Small intestine (tissue), 7 donors: ENCODE measurements around the gene WRNIP1. TPM values are rescaled to one million over a fixed set of nuclear protein-coding genes. Genes with fewer than 3 reads are reported as not detected.

ENCODE experiments used
- DNase-seq, 2 donors: peaks; one replicate each; pipeline versions ENCODE4 v3.0.0 to v3.0.0-alpha.2; 2013
- FAIRE-seq: peaks from 2 replicates; lab custom pipeline; 2012; peaks lifted over from hg19 to GRCh38; lab: Jason Lieb, UNC
- H3K27ac ChIP-seq, 3 donors: one replicate each; pipeline ENCODE4 v1.5.1; 2013; ENCODE audit warnings: low read length in 2 of 3, mild to moderate bottlenecking in 2 of 3, control low read depth in 1 of 3, inconsistent platforms in 1 of 3, low read depth in 1 of 3, moderate library complexity in 1 of 3
- H3K27me3 ChIP-seq, 3 donors: one replicate each; pipeline ENCODE4 v1.6.1; 2013; ENCODE audit warnings: low read length in 3 of 3, inconsistent platforms in 1 of 3; ENCODE audit not compliant: control insufficient read depth in 3 of 3, insufficient read depth in 3 of 3
- H3K36me3 ChIP-seq, 3 donors: one replicate each; pipeline ENCODE4 v1.6.1; 2013; ENCODE audit warnings: low read length in 3 of 3, inconsistent platforms in 1 of 3, low read depth in 1 of 3, mild to moderate bottlenecking in 1 of 3, moderate library complexity in 1 of 3; ENCODE audit not compliant: control insufficient read depth in 3 of 3, insufficient read depth in 2 of 3
- H3K4me1 ChIP-seq, 3 donors: one replicate each; pipeline ENCODE4 v1.6.1; 2013; ENCODE audit warnings: low read length in 2 of 3, inconsistent platforms in 1 of 3, low read depth in 1 of 3, mild to moderate bottlenecking in 1 of 3, moderate library complexity in 1 of 3; ENCODE audit not compliant: control insufficient read depth in 3 of 3, insufficient read depth in 2 of 3
- H3K4me3 ChIP-seq, 3 donors: one replicate each; pipeline ENCODE4 v1.5.1; 2013; ENCODE audit warnings: low read length in 3 of 3, control low read depth in 1 of 3, inconsistent platforms in 1 of 3, low read depth in 1 of 3, mild to moderate bottlenecking in 1 of 3, moderate library complexity in 1 of 3
- H3K9me3 ChIP-seq, 2 donors: one replicate each; pipeline ENCODE4 v1.6.1; 2013; ENCODE audit warnings: low read depth in 1 of 2, low read length in 1 of 2; ENCODE audit not compliant: control insufficient read depth in 2 of 2, insufficient read depth in 1 of 2
- WGBS, 3 donors: extraction: QIAGEN DNeasy Blood & Tissue Kit; methylation state at CpG; one replicate each; pipeline ENCODE4 v1.1.7; 2013; 5-methylcytosine and 5-hydroxymethylcytosine counted together
- polyA plus RNA-seq, 4 donors: library from polyadenylated mRNA; stranded (reverse) in 3 of 4; unstranded in 1 of 4; fragments of 200-250 nt in 3 of 4; fragments of 120-200 nt in 1 of 4; gene quantifications; one replicate each; pipeline versions ENCODE4 v1.2.1 to v1.2.3, GENCODE V29; 2013
- donor health status: healthy with polysubstance abuse.
- donor health status: control.
- donor health status: control.
- donor health status: Bipolar disorder and iron deficiency.
- donor health status: healthy.

Gene WRNIP1
- polyA plus RNA-seq, 4 donors: 35.1 to 52.2 (median 43.6) TPM

- Histone ChIP-seq H3K4me3 (peak overlapping the region; percentile 14 to 89 (median 36)), H3K36me3 (peaks cover 0 to 13% (median under 1%) of the 10 kb centered on the region in 3 donors), H3K27me3 (no peaks in the 10 kb centered on the region), H3K9me3 (no peaks in the 10 kb centered on the region), H3K4me1 (peaks cover 4 to 18% (median 17%) of the 10 kb centered on the region in 3 donors), H3K27ac (no peak overlapping the region)
- WGBS, 3 donors: 27 to 37% (median 27%) methylated on average over 9 of the region's 9 CpGs
- no peak for DNase-seq
- no peak for FAIRE-seq
Observed at GRCh38 chr6:2767657-2768524, 2.7 kb downstream of the WRNIP1 start.

DNA sequence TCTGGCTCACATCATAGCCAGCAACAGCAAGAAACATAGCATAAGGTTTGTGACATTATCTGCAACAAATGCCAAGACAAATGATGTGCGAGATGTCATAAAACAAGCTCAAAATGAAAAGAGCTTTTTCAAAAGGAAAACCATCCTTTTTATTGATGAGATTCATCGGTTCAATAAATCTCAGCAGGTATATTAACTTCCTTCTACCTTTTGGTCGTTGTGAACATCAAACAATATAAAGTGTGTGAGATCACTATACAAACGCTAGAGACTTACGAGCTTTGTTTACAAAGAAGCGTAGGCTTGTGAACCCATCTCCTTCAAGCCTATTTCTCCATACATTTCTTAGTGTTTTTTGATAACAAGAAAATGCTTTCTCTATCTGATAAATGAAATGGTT lies 3.5 kb downstream of the WRNIP1 start:
- FAIRE-seq (no peak), DNase-seq (no peak)
- H3K27me3 ChIP-seq: no peaks in the 10 kb centered on the region
- H3K36me3 ChIP-seq: peaks cover 0 to 18% (median 3%) of the 10 kb centered on the region in 3 donors
- H3K9me3 ChIP-seq: no peaks in the 10 kb centered on the region
- 32 to 45% (median 39%) methylated on average over 6 of the region's 6 CpGs for WGBS, 3 donors
- H3K4me1 ChIP-seq: peaks cover 4 to 18% (median 17%) of the 10 kb centered on the region in 3 donors
- no peak overlapping the region for H3K27ac ChIP-seq
- no peak overlapping the region for H3K4me3 ChIP-seq

GRCh38 chr6:2770171-2770570 lies 5.0 kb downstream of the WRNIP1 start:
- peak in 1 of 2 donors; percentile 31 for DNase-seq
- FAIRE-seq: no peak
- 64 to 69% (median 67%) methylated on average over 13 of the region's 13 CpGs for WGBS, 3 donors
- Histone ChIP-seq H3K27me3 (no peaks in the 10 kb centered on the region), H3K4me3 (no peak overlapping the region), H3K27ac (no peak overlapping the region), H3K9me3 (no peaks in the 10 kb centered on the region), H3K4me1 (peaks cover 4 to 18% (median 17%) of the 10 kb centered on the region in 3 donors), H3K36me3 (peaks cover 0 to 24% (median 6%) of the 10 kb centered on the region in 3 donors)

GRCh38 chr6:2771079-2771478 lies 5.9 kb downstream of the WRNIP1 start:
- Histone ChIP-seq H3K9me3 (no peaks in the 10 kb centered on the region), H3K27ac (no peak overlapping the region), H3K27me3 (no peaks in the 10 kb centered on the region), H3K4me3 (no peak overlapping the region), H3K36me3 (peaks cover 0 to 24% (median 6%) of the 10 kb centered on the region in 3 donors), H3K4me1 (peaks cover 4 to 18% (median 17%) of the 10 kb centered on the region in 3 donors)
- FAIRE-seq (no peak), DNase-seq (no peak)
- WGBS, 3 donors: 90 to 93% (median 92%) methylated on average over 4 of the region's 4 CpGs

- Histone ChIP-seq H3K27ac (no peak overlapping the region), H3K36me3 (peaks cover 0 to 22% (median 6%) of the 10 kb centered on the region in 3 donors), H3K9me3 (no peaks in the 10 kb centered on the region), H3K4me3 (no peak overlapping the region), H3K4me1 (peaks cover 2 to 10% (median 10%) of the 10 kb centered on the region in 3 donors), H3K27me3 (no peaks in the 10 kb centered on the region)
- WGBS, 3 donors: 85 to 93% (median 89%) methylated on average over 3 of the region's 3 CpGs
- no peak for FAIRE-seq
- no peak for DNase-seq
Observed at GRCh38 chr6:2772840-2773239, 7.6 kb downstream of the WRNIP1 start.

DNA sequence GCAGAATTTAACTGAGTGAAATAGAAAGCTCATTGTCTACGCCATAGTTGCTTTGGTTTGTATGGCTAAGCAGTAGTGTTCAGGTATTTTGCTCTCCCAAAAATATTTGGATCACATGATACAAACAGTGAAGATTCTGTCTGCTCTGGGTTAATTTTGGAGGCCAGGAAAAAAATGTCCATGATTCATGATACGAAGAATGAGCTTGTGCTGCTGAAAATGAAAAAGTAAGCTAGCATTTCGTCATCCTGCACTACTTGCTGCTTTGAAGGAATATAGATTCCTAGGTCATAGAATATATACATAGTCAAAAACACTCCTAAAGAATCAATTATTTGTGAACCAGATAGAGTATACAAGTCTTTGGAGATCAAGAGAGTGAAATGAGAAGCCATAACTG lies 8.3 kb downstream of the WRNIP1 start:
- 76 to 81% (median 81%) methylated on average over 3 of the region's 3 CpGs for WGBS, 3 donors
- H3K36me3 ChIP-seq: peaks cover 0 to 25% (median 6%) of the 10 kb centered on the region in 3 donors
- FAIRE-seq: no peak

DNA sequence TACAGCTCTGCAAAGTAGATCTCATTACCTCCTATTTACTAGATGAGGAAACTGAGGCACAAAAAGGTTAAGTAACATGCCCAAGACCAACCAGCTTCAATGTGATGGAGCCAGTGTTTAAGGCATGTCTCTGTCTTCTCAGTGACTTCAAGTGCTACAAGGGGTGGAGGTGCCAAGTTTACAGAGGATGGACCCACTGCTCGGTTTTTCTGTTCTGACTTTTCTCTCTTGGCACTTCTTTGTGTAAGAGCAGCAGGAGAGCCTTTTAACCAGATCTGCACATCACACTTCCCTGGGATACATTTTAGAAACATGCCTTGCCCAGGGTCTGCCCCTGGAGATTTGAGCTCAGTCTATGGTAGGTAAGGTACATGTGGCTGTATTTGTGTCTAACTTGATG lies 9.8 kb downstream of the WRNIP1 start:
- Histone ChIP-seq H3K4me1 (no peaks in the 10 kb centered on the region), H3K9me3 (no peaks in the 10 kb centered on the region), H3K27ac (no peak overlapping the region), H3K4me3 (no peak overlapping the region), H3K36me3 (peaks cover 3 to 31% (median 10%) of the 10 kb centered on the region in 3 donors), H3K27me3 (no peaks in the 10 kb centered on the region)
- no peak for FAIRE-seq
- WGBS, 3 donors: 86 to 100% (median 90%) methylated on average over 1 of the region's 1 CpG
- DNase-seq: no peak

More for the DNA sequence above, 8.3 kb downstream of the WRNIP1 start:
- no peak for DNase-seq
- H3K27ac ChIP-seq: no peak overlapping the region
- H3K4me3 ChIP-seq: no peak overlapping the region
- H3K27me3 ChIP-seq: no peaks in the 10 kb centered on the region
- H3K4me1 ChIP-seq: peaks cover 0 to 4% (median 4%) of the 10 kb centered on the region in 3 donors
- no peaks in the 10 kb centered on the region for H3K9me3 ChIP-seq

GRCh38 chr6:2777249-2777648 lies 12.1 kb downstream of the WRNIP1 start:
- DNase-seq: no peak
- H3K27me3 ChIP-seq: no peaks in the 10 kb centered on the region
- 96 to 99% (median 97%) methylated on average over 3 of the region's 3 CpGs for WGBS, 3 donors
- no peak overlapping the region for H3K27ac ChIP-seq
- no peak overlapping the region for H3K4me3 ChIP-seq
- FAIRE-seq: no peak
- H3K36me3 ChIP-seq: peaks cover 6 to 39% (median 10%) of the 10 kb centered on the region in 3 donors
- no peaks in the 10 kb centered on the region for H3K9me3 ChIP-seq
- H3K4me1 ChIP-seq: no peaks in the 10 kb centered on the region
